HepG2 (cell line): ENCODE measurements around the gene POLR3GL. TPM values are rescaled to one million over a fixed set of nuclear protein-coding genes. Genes with fewer than 3 reads are reported as not detected.

ENCODE experiments used
- ARNT2 ChIP-seq: sonication (generic); formaldehyde crosslinking; IDR thresholded peaks from 2 replicates; pipeline ENCODE4 v1.8.0; 2022; ENCODE audit warnings: mild to moderate bottlenecking, low read depth, missing genetic modification reagents, moderate library complexity
- GTF3A ChIP-seq: sonication (generic); formaldehyde crosslinking; conservative IDR thresholded peaks from 2 replicates; pipeline ENCODE4 v1.4.0; 2020; ENCODE audit warnings: mild to moderate bottlenecking, missing genetic modification reagents
- JUN ChIP-seq: sonication (generic); formaldehyde crosslinking; IDR thresholded peaks from 2 replicates; pipeline ENCODE4 v1.4.0; 2020; ENCODE audit warnings: mild to moderate bottlenecking, missing genetic modification reagents
- LBX2 ChIP-seq: sonication (generic); formaldehyde crosslinking; IDR thresholded peaks from 2 replicates; pipeline ENCODE4 v1.5.0; 2020; ENCODE audit warnings: missing genetic modification reagents, mild to moderate bottlenecking, borderline replicate concordance
- NR0B2 ChIP-seq: sonication (generic); formaldehyde crosslinking; IDR thresholded peaks from 2 replicates; pipeline ENCODE4 v1.4.0; 2020; ENCODE audit warnings: mild to moderate bottlenecking, missing genetic modification reagents
- NR2F2 ChIP-seq: IDR thresholded peaks from 2 replicates; pipeline ENCODE4 v1.6.1; 2012; ENCODE audit warnings: low read depth, inconsistent platforms, borderline replicate concordance
- RAD51 ChIP-seq: fragments of 450-650 bp; IDR thresholded peaks from 2 replicates; pipeline ENCODE4 v1.6.1; 2016; ENCODE audit warnings: borderline replicate concordance
- RBAK ChIP-seq: sonication (generic); formaldehyde crosslinking; IDR thresholded peaks from 2 replicates; pipeline ENCODE4 v1.5.1; 2020; ENCODE audit warnings: mild to moderate bottlenecking, missing genetic modification reagents
- TERF1 ChIP-seq: sonication (generic); formaldehyde crosslinking; IDR thresholded peaks from 2 replicates; pipeline ENCODE4 v1.8.0; 2022; ENCODE audit warnings: mild to moderate bottlenecking, missing genetic modification reagents, moderate library complexity
- TIGD3 ChIP-seq: sonication (generic); formaldehyde crosslinking; IDR thresholded peaks from 2 replicates; pipeline ENCODE4 v1.5.1; 2020; ENCODE audit warnings: mild to moderate bottlenecking, missing genetic modification reagents, borderline replicate concordance
- ZNF24 ChIP-seq: fragments of 450-650 bp; IDR thresholded peaks from 2 replicates; pipeline ENCODE4 v1.6.1; 2017; ENCODE audit warnings: antibody characterized with exemption, mild to moderate bottlenecking
- ZNF260 ChIP-seq: sonication (generic); formaldehyde crosslinking; IDR thresholded peaks from 2 replicates; pipeline ENCODE4 v1.4.0; 2020; ENCODE audit warnings: missing genetic modification reagents, low read depth, mild to moderate bottlenecking, borderline replicate concordance
- polyA plus RNA-seq, 8 experiments: library from polyadenylated mRNA; depleted of rRNA in 3 of 8; stranded (reverse) in 7 of 8; unstranded in 1 of 8; fragments of >200 nt; fragmentation: Illumina TruSeq in 4 of 8; extraction: Trizol in 4 of 8; gene quantifications; 2 replicates each; pipeline versions ENCODE4 v1.2.1 to v1.2.3, GENCODE V29; 2011 to 2016; ENCODE audit warnings: low read depth in 4 of 8, missing spikeins in 1 of 8, mixed read lengths in 1 of 8; ENCODE audit not compliant: insufficient read depth in 1 of 8
- total RNA-seq, 5 experiments: library from RNA; depleted of rRNA; stranded (reverse); fragments of >200 nt; fragmentation: Illumina TruSeq; extraction: Trizol; gene quantifications; 2 replicates each; pipeline ENCODE4 v1.2.3, GENCODE V29; 2016; ENCODE audit warnings: low read depth in 1 of 5
- TF ChIP-seq, protein P1 (sequence below): sonication (generic); formaldehyde crosslinking; IDR thresholded peaks from 2 replicates; pipeline ENCODE4 v1.5.1; 2020; ENCODE audit warnings: mild to moderate bottlenecking, missing genetic modification reagents, moderate library complexity
- TF ChIP-seq, protein P2 (sequence below): sonication (generic); formaldehyde crosslinking; IDR thresholded peaks from 2 replicates; pipeline ENCODE4 v1.4.0; 2020; ENCODE audit warnings: missing genetic modification reagents, borderline replicate concordance
- TF ChIP-seq, protein P3 (sequence below): sonication (generic); formaldehyde crosslinking; IDR thresholded peaks from 2 replicates; pipeline ENCODE4 v1.5.1; 2020; ENCODE audit warnings: missing genetic modification reagents, mild to moderate bottlenecking, borderline replicate concordance
- TF ChIP-seq, protein P4 (sequence below): sonication (generic); formaldehyde crosslinking; IDR thresholded peaks from 2 replicates; pipeline ENCODE4 v1.5.0; 2020; ENCODE audit warnings: mild to moderate bottlenecking, missing genetic modification reagents

POLR3GL gene
- total and polyA plus RNA-seq, 2 of the 13 experiments (the other 11 are each of a cell fraction or from before 2014, with no cell fraction given): 11.5 to 12.4 TPM

- no peak for TF ChIP-seq TERF1 (CRISPR knock-in tag)
- no peak for TF ChIP-seq ZNF24
- no peak for TF ChIP-seq RBAK (CRISPR knock-in tag)
- TF ChIP-seq TIGD3: no peak
- 0 out of 2 replicates have a peak, but pooled peaks have one; percentile 11 for TF ChIP-seq LBX2 (CRISPR knock-in tag)
- TF ChIP-seq NR2F2: no peak
- no peak for TF ChIP-seq RAD51
- no peak for TF ChIP-seq JUN (CRISPR knock-in tag)
- no peak for TF ChIP-seq NR0B2
- TF ChIP-seq, protein P1, sequence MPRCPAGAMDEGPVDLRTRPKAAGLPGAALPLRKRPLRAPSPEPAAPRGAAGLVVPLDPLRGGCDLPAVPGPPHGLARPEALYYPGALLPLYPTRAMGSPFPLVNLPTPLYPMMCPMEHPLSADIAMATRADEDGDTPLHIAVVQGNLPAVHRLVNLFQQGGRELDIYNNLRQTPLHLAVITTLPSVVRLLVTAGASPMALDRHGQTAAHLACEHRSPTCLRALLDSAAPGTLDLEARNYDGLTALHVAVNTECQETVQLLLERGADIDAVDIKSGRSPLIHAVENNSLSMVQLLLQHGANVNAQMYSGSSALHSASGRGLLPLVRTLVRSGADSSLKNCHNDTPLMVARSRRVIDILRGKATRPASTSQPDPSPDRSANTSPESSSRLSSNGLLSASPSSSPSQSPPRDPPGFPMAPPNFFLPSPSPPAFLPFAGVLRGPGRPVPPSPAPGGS: no peak
- TF ChIP-seq ZNF260 (CRISPR knock-in tag): no peak
- 0 out of 2 replicates have a peak, but pooled peaks have one; percentile 23 for TF ChIP-seq ARNT2 (CRISPR knock-in tag)
- TF ChIP-seq, protein P2, sequence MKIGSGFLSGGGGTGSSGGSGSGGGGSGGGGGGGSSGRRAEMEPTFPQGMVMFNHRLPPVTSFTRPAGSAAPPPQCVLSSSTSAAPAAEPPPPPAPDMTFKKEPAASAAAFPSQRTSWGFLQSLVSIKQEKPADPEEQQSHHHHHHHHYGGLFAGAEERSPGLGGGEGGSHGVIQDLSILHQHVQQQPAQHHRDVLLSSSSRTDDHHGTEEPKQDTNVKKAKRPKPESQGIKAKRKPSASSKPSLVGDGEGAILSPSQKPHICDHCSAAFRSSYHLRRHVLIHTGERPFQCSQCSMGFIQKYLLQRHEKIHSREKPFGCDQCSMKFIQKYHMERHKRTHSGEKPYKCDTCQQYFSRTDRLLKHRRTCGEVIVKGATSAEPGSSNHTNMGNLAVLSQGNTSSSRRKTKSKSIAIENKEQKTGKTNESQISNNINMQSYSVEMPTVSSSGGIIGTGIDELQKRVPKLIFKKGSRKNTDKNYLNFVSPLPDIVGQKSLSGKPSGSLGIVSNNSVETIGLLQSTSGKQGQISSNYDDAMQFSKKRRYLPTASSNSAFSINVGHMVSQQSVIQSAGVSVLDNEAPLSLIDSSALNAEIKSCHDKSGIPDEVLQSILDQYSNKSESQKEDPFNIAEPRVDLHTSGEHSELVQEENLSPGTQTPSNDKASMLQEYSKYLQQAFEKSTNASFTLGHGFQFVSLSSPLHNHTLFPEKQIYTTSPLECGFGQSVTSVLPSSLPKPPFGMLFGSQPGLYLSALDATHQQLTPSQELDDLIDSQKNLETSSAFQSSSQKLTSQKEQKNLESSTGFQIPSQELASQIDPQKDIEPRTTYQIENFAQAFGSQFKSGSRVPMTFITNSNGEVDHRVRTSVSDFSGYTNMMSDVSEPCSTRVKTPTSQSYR (CRISPR knock-in tag): 0 out of 2 replicates have a peak, but pooled peaks have one; percentile 28
- peak; percentile 46; the same call in 1 of the 2 replicates for TF ChIP-seq GTF3A (CRISPR knock-in tag)
- TF ChIP-seq, protein P3, sequence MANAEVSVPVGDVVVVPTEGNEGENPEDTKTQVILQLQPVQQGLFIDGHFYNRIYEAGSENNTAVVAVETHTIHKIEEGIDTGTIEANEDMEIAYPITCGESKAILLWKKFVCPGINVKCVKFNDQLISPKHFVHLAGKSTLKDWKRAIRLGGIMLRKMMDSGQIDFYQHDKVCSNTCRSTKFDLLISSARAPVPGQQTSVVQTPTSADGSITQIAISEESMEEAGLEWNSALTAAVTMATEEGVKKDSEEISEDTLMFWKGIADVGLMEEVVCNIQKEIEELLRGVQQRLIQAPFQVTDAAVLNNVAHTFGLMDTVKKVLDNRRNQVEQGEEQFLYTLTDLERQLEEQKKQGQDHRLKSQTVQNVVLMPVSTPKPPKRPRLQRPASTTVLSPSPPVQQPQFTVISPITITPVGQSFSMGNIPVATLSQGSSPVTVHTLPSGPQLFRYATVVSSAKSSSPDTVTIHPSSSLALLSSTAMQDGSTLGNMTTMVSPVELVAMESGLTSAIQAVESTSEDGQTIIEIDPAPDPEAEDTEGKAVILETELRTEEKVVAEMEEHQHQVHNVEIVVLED (CRISPR knock-in tag): no peak
- TF ChIP-seq, protein P4, sequence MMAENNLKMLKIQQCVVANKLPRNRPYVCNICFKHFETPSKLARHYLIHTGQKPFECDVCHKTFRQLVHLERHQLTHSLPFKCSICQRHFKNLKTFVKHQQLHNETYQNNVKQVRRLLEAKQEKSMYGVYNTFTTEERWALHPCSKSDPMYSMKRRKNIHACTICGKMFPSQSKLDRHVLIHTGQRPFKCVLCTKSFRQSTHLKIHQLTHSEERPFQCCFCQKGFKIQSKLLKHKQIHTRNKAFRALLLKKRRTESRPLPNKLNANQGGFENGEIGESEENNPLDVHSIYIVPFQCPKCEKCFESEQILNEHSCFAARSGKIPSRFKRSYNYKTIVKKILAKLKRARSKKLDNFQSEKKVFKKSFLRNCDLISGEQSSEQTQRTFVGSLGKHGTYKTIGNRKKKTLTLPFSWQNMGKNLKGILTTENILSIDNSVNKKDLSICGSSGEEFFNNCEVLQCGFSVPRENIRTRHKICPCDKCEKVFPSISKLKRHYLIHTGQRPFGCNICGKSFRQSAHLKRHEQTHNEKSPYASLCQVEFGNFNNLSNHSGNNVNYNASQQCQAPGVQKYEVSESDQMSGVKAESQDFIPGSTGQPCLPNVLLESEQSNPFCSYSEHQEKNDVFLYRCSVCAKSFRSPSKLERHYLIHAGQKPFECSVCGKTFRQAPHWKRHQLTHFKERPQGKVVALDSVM (CRISPR knock-in tag): no peak
These were observed 2.9 kb upstream of the POLR3GL start (continued) for GRCh38 chr1:145961425-145962156.
